Measurements from ENCODE around the gene TOMM22.

DNA sequence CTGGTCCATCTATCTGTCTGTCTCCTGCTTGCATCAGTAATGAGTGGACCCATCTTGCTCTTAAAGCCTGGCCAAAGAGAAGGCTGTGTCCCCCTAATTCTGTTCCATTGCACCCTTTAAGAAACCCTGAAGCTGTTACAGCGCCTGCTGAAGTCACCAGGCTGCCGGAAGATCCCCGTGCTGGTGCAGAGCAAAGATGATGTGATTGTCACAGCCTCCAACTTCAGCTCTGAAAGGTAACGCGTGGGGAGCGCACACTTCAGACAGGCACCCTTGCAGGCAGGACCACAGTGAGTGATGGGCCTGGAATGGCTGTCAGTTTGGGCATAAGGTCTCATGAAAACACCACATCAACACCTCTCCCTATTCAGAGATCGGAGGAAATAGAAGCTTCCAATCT, 42.4 kb downstream of the TOMM22 start:
- TF ChIP-seq CTCF (conservative IDR thresholded peaks at IDR 0.05) (no peak), ZFX (IDR thresholded peaks at IDR 0.05) (no peak)

Measured in C4-2B (cell line).